Mesenchymal stem cell (in vitro differentiated cells and primary cell): ENCODE data around the gene CDYL.

Experiments used
- DNase-seq: peaks from one replicate; pipeline ENCODE4 v3.0.0-alpha.2; 2013
- H2AFZ ChIP-seq: one replicate; pipeline ENCODE4 v1.6.1; 2013; ENCODE audit warnings: low read depth, mild to moderate bottlenecking, control low read depth, inconsistent platforms, low read length, moderate library complexity
- H2AK5ac ChIP-seq: 2 replicates; pipeline ENCODE4 v1.6.1; 2013; ENCODE audit warnings: low read length, moderate library complexity, mild to moderate bottlenecking, inconsistent platforms; ENCODE audit not compliant: severe bottlenecking
- H2BK120ac ChIP-seq: one replicate; pipeline ENCODE4 v1.6.1; 2013; ENCODE audit warnings: low read depth, mild to moderate bottlenecking, inconsistent platforms, low read length, moderate library complexity
- H2BK12ac ChIP-seq, 2 experiments: one replicate each; pipeline ENCODE4 v1.6.1; 2013; ENCODE audit warnings: inconsistent platforms in 2 of 2, low read length in 2 of 2, mild to moderate bottlenecking in 2 of 2, moderate library complexity in 2 of 2, control low read depth in 1 of 2
- H2BK15ac ChIP-seq: one replicate; pipeline ENCODE4 v1.6.1; 2013; ENCODE audit warnings: mild to moderate bottlenecking, low read depth, inconsistent platforms; ENCODE audit not compliant: poor library complexity, severe bottlenecking
- H2BK5ac ChIP-seq: 2 replicates; pipeline ENCODE4 v1.6.1; 2013; ENCODE audit warnings: low read depth, mild to moderate bottlenecking, low read length, control low read depth, inconsistent platforms; ENCODE audit not compliant: poor library complexity, severe bottlenecking
- H3K14ac ChIP-seq, 2 experiments: one replicate each; pipeline ENCODE4 v1.6.1; 2013; ENCODE audit warnings: inconsistent platforms in 2 of 2, low read length in 2 of 2, control low read depth in 1 of 2, mild to moderate bottlenecking in 1 of 2, moderate library complexity in 1 of 2
- H3K18ac ChIP-seq, 2 experiments: one replicate each; pipeline ENCODE4 v1.6.1; 2013; ENCODE audit warnings: inconsistent platforms in 2 of 2, low read length in 2 of 2, control low read depth in 1 of 2, low read depth in 1 of 2, mild to moderate bottlenecking in 1 of 2
- H3K23ac ChIP-seq, 2 experiments: one replicate each; pipeline ENCODE4 v1.6.1; 2013; ENCODE audit warnings: inconsistent platforms in 2 of 2, low read length in 2 of 2, mild to moderate bottlenecking in 2 of 2, moderate library complexity in 2 of 2, control low read depth in 1 of 2
- H3K27ac ChIP-seq: 2 replicates; pipeline ENCODE4 v1.5.1; 2013; ENCODE audit warnings: mild to moderate bottlenecking, moderate library complexity, low read length, control low read depth, inconsistent platforms; ENCODE audit not compliant: poor library complexity, severe bottlenecking
- H3K27me3 ChIP-seq, 2 experiments: 2 replicates each; pipeline versions ENCODE4 v1.6.1 to v1.7.0; 2013; ENCODE audit warnings: low read length in 2 of 2, mild to moderate bottlenecking in 2 of 2, moderate library complexity in 2 of 2, control low read depth in 1 of 2, inconsistent platforms in 1 of 2; ENCODE audit not compliant: control insufficient read depth in 1 of 2, insufficient read depth in 1 of 2
- H3K36me3 ChIP-seq, 2 experiments: 2 replicates each; pipeline versions ENCODE4 v1.6.1 to v1.7.0; 2013; ENCODE audit warnings: low read length in 2 of 2, control low read depth in 1 of 2, inconsistent platforms in 1 of 2, low read depth in 1 of 2, mild to moderate bottlenecking in 1 of 2; ENCODE audit not compliant: insufficient read depth in 2 of 2, control insufficient read depth in 1 of 2
- H3K4ac ChIP-seq, 2 experiments: one replicate each; pipeline ENCODE4 v1.6.1; 2013; ENCODE audit warnings: inconsistent platforms in 2 of 2, low read length in 2 of 2, mild to moderate bottlenecking in 2 of 2, moderate library complexity in 2 of 2, control low read depth in 1 of 2, low read depth in 1 of 2
- H3K4me1 ChIP-seq: 2 replicates; pipeline ENCODE4 v1.6.1; 2013; ENCODE audit warnings: low read depth, low read length, control low read depth; ENCODE audit not compliant: control insufficient read depth, insufficient read depth
- H3K4me2 ChIP-seq: 2 replicates; pipeline ENCODE4 v1.6.1; 2013; ENCODE audit warnings: low read length, mild to moderate bottlenecking, inconsistent platforms; ENCODE audit not compliant: poor library complexity, severe bottlenecking
- H3K4me3 ChIP-seq, 2 experiments: 2 replicates each; pipeline versions ENCODE4 v1.5.1 to v1.7.0; 2013; ENCODE audit warnings: low read length in 2 of 2, mild to moderate bottlenecking in 2 of 2, control low read depth in 1 of 2, low read depth in 1 of 2; ENCODE audit not compliant: insufficient read depth in 1 of 2
- H3K79me1 ChIP-seq: replicated peaks from 2 replicates; pipeline ENCODE4 v1.6.1; 2013; ENCODE audit warnings: mild to moderate bottlenecking, control low read depth, low read length, inconsistent platforms; ENCODE audit not compliant: poor library complexity, severe bottlenecking
- H3K9ac ChIP-seq: 2 replicates; pipeline ENCODE4 v1.7.0; 2013; ENCODE audit warnings: mild to moderate bottlenecking, low read length, moderate library complexity
- H3K9me3 ChIP-seq: 2 replicates; pipeline ENCODE4 v1.7.0; 2013; ENCODE audit warnings: mild to moderate bottlenecking, low read length; ENCODE audit not compliant: control insufficient read depth
- H4K8ac ChIP-seq: one replicate; pipeline ENCODE4 v1.6.1; 2013; ENCODE audit warnings: inconsistent platforms, mild to moderate bottlenecking, low read length, moderate library complexity
- H4K91ac ChIP-seq: one replicate; pipeline ENCODE4 v1.6.1; 2013; ENCODE audit warnings: mild to moderate bottlenecking, low read length, inconsistent platforms
- WGBS: methylation state at CpG from one replicate; pipeline ENCODE4 v1.1.7; 2013; ENCODE audit warnings: mixed read lengths; 5-methylcytosine and 5-hydroxymethylcytosine counted together

The CDYL gene

DNA sequence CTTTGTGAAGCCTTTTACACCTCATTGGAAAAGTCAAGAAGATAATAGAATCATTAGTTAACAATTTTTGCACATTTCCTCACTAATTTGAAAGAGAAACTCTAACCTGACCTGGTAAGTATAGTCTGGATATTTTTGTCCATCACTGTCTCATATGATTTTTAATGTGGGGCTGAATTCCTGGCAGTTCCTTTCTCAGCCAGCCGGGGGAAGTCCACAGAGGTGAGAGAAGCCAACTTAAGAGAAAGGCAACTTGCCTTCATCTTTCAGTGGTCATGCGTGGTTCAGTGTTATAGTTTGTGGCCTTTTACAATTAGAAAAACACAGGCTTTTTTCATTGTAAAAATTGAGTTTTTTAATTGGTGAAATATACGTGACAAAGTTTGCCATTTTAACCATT is 80.6 kb downstream of the CDYL start:
- H2AK5ac ChIP-seq = no peak overlapping the region
- no peak overlapping the region for H3K4me2 ChIP-seq
- no peaks in the 10 kb centered on the region for H3K9me3 ChIP-seq
- 94% methylated on average over 2 of the region's 3 CpGs for WGBS
- no peak overlapping the region for H2BK12ac ChIP-seq
- H3K14ac ChIP-seq = no peak overlapping the region
- H3K36me3 ChIP-seq = no peaks in the 10 kb centered on the region
- no peak overlapping the region for H4K91ac ChIP-seq
- H3K23ac ChIP-seq = no peak overlapping the region
- no peak overlapping the region for H2BK5ac ChIP-seq
- no peak overlapping the region for H3K9ac ChIP-seq
- DNase-seq = no peak
- H3K27me3 ChIP-seq = no peaks in the 10 kb centered on the region
- H2BK15ac ChIP-seq = no peak overlapping the region
- H4K8ac ChIP-seq = no peak overlapping the region
- H2BK120ac ChIP-seq = no peak overlapping the region
- H3K4ac ChIP-seq = no peak overlapping the region
- H3K79me1 ChIP-seq = peaks cover 62% of the 10 kb centered on the region
- no peak overlapping the region for H3K18ac ChIP-seq
- H2AFZ ChIP-seq = no peak overlapping the region
- H3K4me3 ChIP-seq = no peak overlapping the region
- peaks cover 7% of the 10 kb centered on the region for H3K4me1 ChIP-seq
- H3K27ac ChIP-seq = no peak overlapping the region

DNA sequence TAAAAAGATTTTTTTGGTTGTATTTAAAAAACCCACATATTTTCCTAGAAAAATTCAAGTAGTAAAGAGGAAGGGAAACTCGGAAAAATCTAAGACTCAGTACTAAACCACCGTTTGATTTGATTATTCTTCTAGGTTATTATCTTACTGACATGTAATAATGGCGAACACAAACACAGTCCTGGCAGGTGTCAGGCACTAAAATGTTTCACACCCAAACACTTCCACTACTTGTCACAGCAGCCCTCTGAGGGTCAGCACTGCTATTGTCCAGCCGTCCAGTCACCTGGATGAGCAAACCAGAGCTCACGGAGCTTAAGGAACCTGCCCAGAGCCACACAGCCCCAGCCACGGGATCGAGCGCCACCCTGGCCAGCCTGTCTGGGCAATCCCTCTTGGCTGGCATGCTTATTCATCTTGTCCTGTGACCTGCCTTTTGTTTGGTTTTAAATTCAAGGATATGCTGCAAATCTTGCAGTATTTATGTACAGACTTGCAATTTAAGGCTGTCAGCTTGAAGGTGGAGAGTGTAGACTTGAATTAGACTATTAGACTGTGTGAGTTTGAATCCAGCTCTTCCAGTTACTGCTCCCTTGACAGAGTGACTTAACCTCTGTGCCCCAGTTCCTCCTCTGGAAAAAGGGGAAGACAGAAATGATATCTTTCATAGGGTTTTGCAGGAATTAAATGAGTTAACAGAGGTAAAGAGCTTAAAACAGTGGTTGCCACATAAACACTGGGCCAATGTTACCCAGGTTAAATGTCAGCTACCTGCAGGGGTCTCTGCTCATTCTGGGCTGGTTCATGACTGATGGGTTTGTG is 82.2 kb downstream of the CDYL start:
- 97% methylated on average over 7 of the region's 8 CpGs for WGBS
- Histone ChIP-seq H3K27me3 (no peaks in the 10 kb centered on the region), H3K79me1 (peaks cover 62% of the 10 kb centered on the region), H2BK15ac (no peak overlapping the region), H2AFZ (no peak overlapping the region), H3K27ac (no peak overlapping the region), H2BK5ac (no peak overlapping the region), H3K4me1 (peaks cover 7% of the 10 kb centered on the region), H3K4me2 (no peak overlapping the region), H4K8ac (no peak overlapping the region), H3K36me3 (no peaks in the 10 kb centered on the region), H2BK120ac (no peak overlapping the region), H2AK5ac (no peak overlapping the region), H3K4ac (no peak overlapping the region), H3K9ac (no peak overlapping the region), H4K91ac (no peak overlapping the region), H2BK12ac (peak overlapping the region in 1 of 2 experiments; percentile 6), H3K23ac (no peak overlapping the region), H3K4me3 (no peak overlapping the region), H3K14ac (no peak overlapping the region), H3K18ac (no peak overlapping the region), H3K9me3 (no peaks in the 10 kb centered on the region)
- DNase-seq = no peak

DNA sequence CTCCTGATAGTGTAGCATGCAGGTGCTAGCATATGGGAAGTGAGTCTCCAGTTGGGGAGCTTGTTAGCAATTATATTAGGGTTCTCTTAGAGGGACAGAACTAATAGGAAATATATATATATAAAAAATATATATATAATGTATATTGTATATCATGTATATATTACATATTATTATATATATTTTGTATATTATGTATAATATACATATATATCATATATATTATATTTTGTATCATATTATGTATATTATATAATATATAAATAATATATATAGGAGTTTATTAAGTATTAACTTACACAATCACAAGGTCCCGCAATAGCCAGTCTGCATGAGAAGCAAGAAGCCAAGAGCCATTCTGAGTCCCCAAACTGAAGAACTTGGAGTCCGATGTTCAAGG is 84.2 kb downstream of the CDYL start:
- H2BK15ac ChIP-seq = no peak overlapping the region
- H2BK5ac ChIP-seq = no peak overlapping the region
- H4K8ac ChIP-seq = no peak overlapping the region
- no peak overlapping the region for H3K14ac ChIP-seq
- no peak for DNase-seq
- no peak overlapping the region for H4K91ac ChIP-seq
- H3K27me3 ChIP-seq = no peaks in the 10 kb centered on the region
- no peak overlapping the region for H2BK120ac ChIP-seq
- H2AK5ac ChIP-seq = no peak overlapping the region
- no peak overlapping the region for H3K27ac ChIP-seq
- H2BK12ac ChIP-seq = no peak overlapping the region
- no peak overlapping the region for H2AFZ ChIP-seq
- H3K9me3 ChIP-seq = no peaks in the 10 kb centered on the region
- peaks cover 0 to 4% of the 10 kb centered on the region in 2 experiments for H3K36me3 ChIP-seq
- 95% methylated on average over 2 of the region's 2 CpGs for WGBS
- H3K79me1 ChIP-seq = peaks cover 57% of the 10 kb centered on the region
- no peak overlapping the region for H3K23ac ChIP-seq
- H3K4ac ChIP-seq = no peak overlapping the region
- peaks cover 2% of the 10 kb centered on the region for H3K4me1 ChIP-seq
- no peak overlapping the region for H3K9ac ChIP-seq
- H3K18ac ChIP-seq = no peak overlapping the region
- no peak overlapping the region for H3K4me2 ChIP-seq
- H3K4me3 ChIP-seq = no peak overlapping the region

DNA sequence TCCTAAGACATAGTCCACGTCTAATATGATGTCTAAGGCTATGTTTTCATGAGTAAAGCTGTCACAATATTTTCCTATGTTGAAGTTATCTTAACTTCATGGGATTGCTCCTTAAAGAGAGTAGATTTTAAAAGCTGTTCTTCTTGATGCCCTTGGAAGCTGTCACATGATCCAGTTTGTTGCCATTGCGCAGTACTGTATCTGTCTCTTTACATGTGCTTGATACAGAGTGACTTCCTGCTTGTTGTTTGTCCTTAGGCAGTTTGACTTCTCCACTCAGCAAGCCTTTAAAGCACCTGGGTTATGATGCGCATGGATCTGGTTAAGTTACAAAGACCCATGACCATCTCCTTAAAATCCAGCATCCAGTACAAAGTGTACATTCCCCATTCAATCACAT is 85.4 kb downstream of the CDYL start:
- no peak overlapping the region for H3K18ac ChIP-seq
- H2BK15ac ChIP-seq = no peak overlapping the region
- DNase-seq = no peak
- no peak overlapping the region for H2AFZ ChIP-seq
- no peaks in the 10 kb centered on the region for H3K27me3 ChIP-seq
- no peak overlapping the region for H4K8ac ChIP-seq
- no peak overlapping the region for H3K14ac ChIP-seq
- no peak overlapping the region for H4K91ac ChIP-seq
- H3K36me3 ChIP-seq = peaks cover 0 to 4% of the 10 kb centered on the region in 2 experiments
- no peak overlapping the region for H3K23ac ChIP-seq
- no peak overlapping the region for H2BK120ac ChIP-seq
- H2BK5ac ChIP-seq = no peak overlapping the region
- peaks cover 2% of the 10 kb centered on the region for H3K4me1 ChIP-seq
- no peak overlapping the region for H3K4me3 ChIP-seq
- peaks cover 46% of the 10 kb centered on the region for H3K79me1 ChIP-seq
- no peak overlapping the region for H3K4me2 ChIP-seq
- H3K9ac ChIP-seq = no peak overlapping the region
- WGBS = 99% methylated on average over 2 of the region's 3 CpGs
- no peak overlapping the region for H3K4ac ChIP-seq
- no peak overlapping the region for H2AK5ac ChIP-seq
- no peak overlapping the region for H3K27ac ChIP-seq
- peaks cover 3% of the 10 kb centered on the region for H3K9me3 ChIP-seq
- H2BK12ac ChIP-seq = no peak overlapping the region
